Ovary (tissue), 9 donors: ENCODE measurements around the gene MYMK. TPM values are rescaled to one million over a fixed set of nuclear protein-coding genes. Genes with fewer than 3 reads are reported as not detected.

Experiments
- DNase-seq, 5 donors: peaks; one replicate each; pipeline ENCODE4 v3.0.0-alpha.2; 2019 to 2020
- H3K27ac ChIP-seq, 2 donors: fragments of 200-600 bp; one replicate each; pipeline versions ENCODE4 v1.5.1 to v1.8.0; 2019 to 2022
- H3K27me3 ChIP-seq: fragments of 200-600 bp; one replicate; pipeline ENCODE4 v1.8.0; 2022
- H3K36me3 ChIP-seq: fragments of 200-600 bp; sonication (generic); one replicate; pipeline ENCODE4 v1.5.1; 2019
- H3K4me1 ChIP-seq: one replicate; pipeline ENCODE4 v1.8.1; 2013; ENCODE audit warnings: mild to moderate bottlenecking, moderate library complexity; ENCODE audit not compliant: insufficient read depth
- H3K4me3 ChIP-seq: fragments of 200-600 bp; sonication (generic); one replicate; pipeline ENCODE4 v1.5.1; 2017
- H3K9me3 ChIP-seq, 2 donors: fragments of 200-600 bp in 1 of 2; sonication (generic) in 1 of 2; one replicate each; pipeline versions ENCODE4 v1.5.1 to v1.8.1; 2013 to 2019; ENCODE audit warnings: mild to moderate bottlenecking in 1 of 2, moderate library complexity in 1 of 2
- CTCF ChIP-seq, 3 donors: fragments of 450-650 bp in 2 of 3; fragments of 200-600 bp in 1 of 3; IDR thresholded peaks; one replicate each; pipeline versions ENCODE4 v1.5.1 to v1.8.0; 2016 to 2022; ENCODE audit warnings: antibody characterized with exemption in 3 of 3, mild to moderate bottlenecking in 1 of 3
- EP300 ChIP-seq: sonication (generic); formaldehyde crosslinking; IDR thresholded peaks from one replicate; pipeline ENCODE4 v1.6.1; 2017; ENCODE audit warnings: antibody characterized with exemption
- POLR2A ChIP-seq: fragments of 450-650 bp; IDR thresholded peaks from one replicate; pipeline ENCODE4 v1.6.1; 2017; ENCODE audit warnings: antibody characterized with exemption, mild to moderate bottlenecking, moderate library complexity
- WGBS, 3 donors: extraction: QIAGEN DNeasy Blood & Tissue Kit in 1 of 3; methylation state at CpG; one replicate each; pipeline versions ENCODE4 v1.1.5 to v1.1.7; 2013 to 2017; 5-methylcytosine and 5-hydroxymethylcytosine counted together
- intact Hi-C, 4 donors: fragments of 100-400 bp; cut with DNase I; formaldehyde crosslinking; loops; one replicate each; pipeline versions ENCODE4 v1.11.0 to v1.15.1; 2022 to 2023
- polyA plus RNA-seq, 2 donors: library from polyadenylated mRNA; stranded (reverse); fragments of 200-250 nt in 1 of 2; fragments of 350-450 nt in 1 of 2; fragmentation: Illumina TruSeq in 1 of 2; extraction: RNeasy Lipid Tissue Mini Kit (QIAGEN cat#74804) in 1 of 2; gene quantifications; one replicate each; pipeline ENCODE4 v1.2.3, GENCODE V29; 2013 to 2014
- total RNA-seq, 7 donors: library from RNA; depleted of rRNA in 2 of 7; stranded (reverse); fragments of >200 nt in 2 of 7; fragmentation: NEBNext Ultra II Directional in 3 of 7; extraction: Animal tissue kit (Norgen Biotek cat#: 25700) in 3 of 7; gene quantifications; one replicate each; pipeline versions ENCODE4 v1.1.0 to v1.2.4, GENCODE V29; 2016 to 2023
- donor health status: DM: no; HTN: no; CAD: no; lungs with moderate emphysema.
- donor health status: DM: no; HTN: no; CAD: no.
- donor health status: Bipolar disorder and iron deficiency.
- donor health status: DM: yes; HTN: yes; CAD: no.
- donor health status: DM: no; HTN: no; CAD: no.
- donor health status: DM: yes; HTN: yes; CAD: no.

Gene MYMK
- total and polyA plus RNA-seq, 9 donors: not detected

GRCh38 chr9:133472277-133472645 lies 52.5 kb downstream of the MYMK start:
- Histone ChIP-seq H3K4me3 (no peak overlapping the region), H3K27ac (no peak overlapping the region), H3K9me3 (no peaks in the 10 kb centered on the region), H3K36me3 (no peaks in the 10 kb centered on the region), H3K27me3 (no peaks in the 10 kb centered on the region), H3K4me1 (no peaks in the 10 kb centered on the region)
- TF ChIP-seq POLR2A (no peak), EP300 (no peak), CTCF (IDR thresholded peaks at IDR 0.05) (no peak)
- intact Hi-C loops: no loop called here
- 61 to 71% (median 71%) methylated on average over 9 to 11 of the region's 11 CpGs for WGBS, 3 donors
- DNase-seq: no peak

- H3K9me3 ChIP-seq: no peaks in the 10 kb centered on the region
- DNase-seq: no peak
- no peak for TF ChIP-seq CTCF (IDR thresholded peaks at IDR 0.05)
- no peak for TF ChIP-seq EP300
- no peak for TF ChIP-seq POLR2A
- no peak overlapping the region for H3K4me3 ChIP-seq
- H3K27ac ChIP-seq: no peak overlapping the region
- intact Hi-C loops: no loop called here
- H3K36me3 ChIP-seq: no peaks in the 10 kb centered on the region
- H3K4me1 ChIP-seq: no peaks in the 10 kb centered on the region
- WGBS, 3 donors: 67 to 77% (median 74%) methylated on average over 23 to 27 of the region's 27 CpGs
- no peaks in the 10 kb centered on the region for H3K27me3 ChIP-seq
Measured at GRCh38 chr9:133471551-133472276, 53.0 kb downstream of the MYMK start.

GRCh38 chr9:133470988-133471387 lies 53.8 kb downstream of the MYMK start:
- no peak for DNase-seq
- no peaks in the 10 kb centered on the region for H3K27me3 ChIP-seq
- no peak for TF ChIP-seq CTCF (IDR thresholded peaks at IDR 0.05)
- no peak for TF ChIP-seq EP300
- TF ChIP-seq POLR2A: no peak
- H3K9me3 ChIP-seq: no peaks in the 10 kb centered on the region
- no peak overlapping the region for H3K4me3 ChIP-seq
- no peak overlapping the region for H3K27ac ChIP-seq
- no peaks in the 10 kb centered on the region for H3K4me1 ChIP-seq
- H3K36me3 ChIP-seq: no peaks in the 10 kb centered on the region
- WGBS, 3 donors: 78 to 85% (median 81%) methylated on average over 7 of the region's 7 CpGs
- intact Hi-C loops: no loop called here

GRCh38 chr9:133470427-133470924 lies 54.3 kb downstream of the MYMK start:
- H3K27me3 ChIP-seq: no peaks in the 10 kb centered on the region
- H3K36me3 ChIP-seq: no peaks in the 10 kb centered on the region
- H3K4me3 ChIP-seq: no peak overlapping the region
- 74 to 84% (median 76%) methylated on average over 16 of the region's 16 CpGs for WGBS, 3 donors
- intact Hi-C loops: no loop called here
- no peaks in the 10 kb centered on the region for H3K9me3 ChIP-seq
- H3K4me1 ChIP-seq: no peaks in the 10 kb centered on the region
- TF ChIP-seq CTCF (IDR thresholded peaks at IDR 0.05) (no peak), POLR2A (no peak), EP300 (no peak)
- H3K27ac ChIP-seq: no peak overlapping the region
- peak in 1 of 5 donors; percentile 21 for DNase-seq
